Parathyroid adenoma (tissue), 2 donors: ENCODE results near the gene HDAC9.

Source experiments
- H2AFZ ChIP-seq: fragments of 300-600 bp; sonication (generic); one replicate; pipeline ENCODE4 v1.7.0; 2017; ENCODE audit warnings: antibody characterized with exemption, mild to moderate bottlenecking
- H3K27ac ChIP-seq: fragments of 300-600 bp; sonication (generic); one replicate; pipeline ENCODE4 v1.7.0; 2017
- H3K27me3 ChIP-seq: fragments of 300-600 bp; sonication (generic); one replicate; pipeline ENCODE4 v1.7.0; 2017; ENCODE audit warnings: low read length; ENCODE audit not compliant: control insufficient read depth, insufficient read depth
- H3K36me3 ChIP-seq: fragments of 300-600 bp; sonication (generic); one replicate; pipeline ENCODE4 v1.7.0; 2017; ENCODE audit warnings: low read length; ENCODE audit not compliant: control insufficient read depth, insufficient read depth
- H3K4me1 ChIP-seq: fragments of 300-600 bp; sonication (generic); one replicate; pipeline ENCODE4 v1.7.0; 2017; ENCODE audit warnings: control low read depth
- H3K4me2 ChIP-seq: fragments of 300-600 bp; sonication (generic); one replicate; pipeline ENCODE4 v1.7.0; 2017; ENCODE audit warnings: low read length
- H3K4me3 ChIP-seq: fragments of 300-600 bp; sonication (generic); one replicate; pipeline ENCODE4 v1.7.0; 2017; ENCODE audit warnings: low read depth, low read length
- H3K79me2 ChIP-seq: fragments of 300-600 bp; sonication (generic); one replicate; pipeline ENCODE4 v1.7.0; 2017; ENCODE audit warnings: control low read depth
- H3K9ac ChIP-seq: fragments of 300-600 bp; sonication (generic); one replicate; pipeline ENCODE4 v1.7.0; 2017; ENCODE audit warnings: mild to moderate bottlenecking
- H3K9me3 ChIP-seq: fragments of 300-600 bp; sonication (generic); one replicate; pipeline ENCODE4 v1.7.0; 2017; ENCODE audit warnings: low read length; ENCODE audit not compliant: control insufficient read depth
- CTCF ChIP-seq: fragments of 300-600 bp; sonication (generic); IDR thresholded peaks from one replicate; pipeline ENCODE4 v1.7.0; 2017; ENCODE audit warnings: antibody characterized with exemption, mild to moderate bottlenecking
- donor health status: primary hyperparathyroidism.

The HDAC9 gene

GRCh38 chr7:18913106-18913505, 417.6 kb downstream of the HDAC9 start:
- H3K9me3 ChIP-seq = no peaks in the 10 kb centered on the region
- no peak for TF ChIP-seq CTCF
- H3K9ac ChIP-seq = no peak overlapping the region

GRCh38 chr7:18916826-18917225, 421.3 kb downstream of the HDAC9 start:
- no peaks in the 10 kb centered on the region for H3K4me1 ChIP-seq
- H3K27ac ChIP-seq = no peak overlapping the region
- no peak overlapping the region for H2AFZ ChIP-seq
- H3K36me3 ChIP-seq = no peaks in the 10 kb centered on the region
- TF ChIP-seq CTCF = no peak
- no peak overlapping the region for H3K4me2 ChIP-seq
- H3K9ac ChIP-seq = no peak overlapping the region
- H3K27me3 ChIP-seq = no peaks in the 10 kb centered on the region
- no peaks in the 10 kb centered on the region for H3K79me2 ChIP-seq
- H3K9me3 ChIP-seq = no peaks in the 10 kb centered on the region
- H3K4me3 ChIP-seq = no peak overlapping the region

More at GRCh38 chr7:18913106-18913505, 417.6 kb downstream of the HDAC9 start:
- Histone ChIP-seq H3K4me1 (no peaks in the 10 kb centered on the region), H2AFZ (no peak overlapping the region), H3K4me3 (no peak overlapping the region), H3K79me2 (no peaks in the 10 kb centered on the region), H3K27ac (no peak overlapping the region), H3K4me2 (no peak overlapping the region), H3K27me3 (no peaks in the 10 kb centered on the region), H3K36me3 (no peaks in the 10 kb centered on the region)

GRCh38 chr7:18927134-18927533, 431.6 kb downstream of the HDAC9 start:
- no peaks in the 10 kb centered on the region for H3K27me3 ChIP-seq
- no peak overlapping the region for H3K4me3 ChIP-seq
- no peak overlapping the region for H3K4me2 ChIP-seq
- no peaks in the 10 kb centered on the region for H3K79me2 ChIP-seq
- H3K9me3 ChIP-seq = no peaks in the 10 kb centered on the region
- H3K4me1 ChIP-seq = no peaks in the 10 kb centered on the region
- no peaks in the 10 kb centered on the region for H3K36me3 ChIP-seq
- H2AFZ ChIP-seq = no peak overlapping the region
- H3K27ac ChIP-seq = no peak overlapping the region
- no peak overlapping the region for H3K9ac ChIP-seq
- TF ChIP-seq CTCF = no peak

GRCh38 chr7:18936265-18936664, 440.7 kb downstream of the HDAC9 start:
- no peak overlapping the region for H3K4me2 ChIP-seq
- H3K27ac ChIP-seq = no peak overlapping the region
- no peaks in the 10 kb centered on the region for H3K36me3 ChIP-seq
- H3K27me3 ChIP-seq = no peaks in the 10 kb centered on the region
- H3K4me1 ChIP-seq = no peaks in the 10 kb centered on the region
- no peak overlapping the region for H2AFZ ChIP-seq
- H3K79me2 ChIP-seq = no peaks in the 10 kb centered on the region
- no peaks in the 10 kb centered on the region for H3K9me3 ChIP-seq
- TF ChIP-seq CTCF = no peak
- no peak overlapping the region for H3K9ac ChIP-seq
- no peak overlapping the region for H3K4me3 ChIP-seq

- H2AFZ ChIP-seq = no peak overlapping the region
- H3K27me3 ChIP-seq = no peaks in the 10 kb centered on the region
- TF ChIP-seq CTCF = no peak
- H3K9ac ChIP-seq = no peak overlapping the region
- H3K79me2 ChIP-seq = no peaks in the 10 kb centered on the region
- no peaks in the 10 kb centered on the region for H3K36me3 ChIP-seq
- no peaks in the 10 kb centered on the region for H3K4me1 ChIP-seq
- no peak overlapping the region for H3K27ac ChIP-seq
- H3K4me2 ChIP-seq = no peak overlapping the region
- no peak overlapping the region for H3K4me3 ChIP-seq
- H3K9me3 ChIP-seq = no peaks in the 10 kb centered on the region
Observed at GRCh38 chr7:18939771-18940592, 444.4 kb downstream of the HDAC9 start.
